Lower leg skin (tissue), 3 donors: ENCODE measurements around the gene LMNB1.

Source experiments
- POLR2A ChIP-seq, 2 donors: fragments of 450-650 bp; IDR thresholded peaks; one replicate each; pipeline ENCODE4 v1.6.1; 2016 to 2017; ENCODE audit warnings: antibody characterized with exemption in 2 of 2, mild to moderate bottlenecking in 1 of 2, moderate library complexity in 1 of 2
- TF ChIP-seq, protein P1 (sequence below), 3 donors: fragments of 450-650 bp; IDR thresholded peaks; one replicate each; pipeline ENCODE4 v1.5.1; 2016; ENCODE audit warnings: antibody characterized with exemption in 3 of 3, mild to moderate bottlenecking in 3 of 3, moderate library complexity in 2 of 3

DNA sequence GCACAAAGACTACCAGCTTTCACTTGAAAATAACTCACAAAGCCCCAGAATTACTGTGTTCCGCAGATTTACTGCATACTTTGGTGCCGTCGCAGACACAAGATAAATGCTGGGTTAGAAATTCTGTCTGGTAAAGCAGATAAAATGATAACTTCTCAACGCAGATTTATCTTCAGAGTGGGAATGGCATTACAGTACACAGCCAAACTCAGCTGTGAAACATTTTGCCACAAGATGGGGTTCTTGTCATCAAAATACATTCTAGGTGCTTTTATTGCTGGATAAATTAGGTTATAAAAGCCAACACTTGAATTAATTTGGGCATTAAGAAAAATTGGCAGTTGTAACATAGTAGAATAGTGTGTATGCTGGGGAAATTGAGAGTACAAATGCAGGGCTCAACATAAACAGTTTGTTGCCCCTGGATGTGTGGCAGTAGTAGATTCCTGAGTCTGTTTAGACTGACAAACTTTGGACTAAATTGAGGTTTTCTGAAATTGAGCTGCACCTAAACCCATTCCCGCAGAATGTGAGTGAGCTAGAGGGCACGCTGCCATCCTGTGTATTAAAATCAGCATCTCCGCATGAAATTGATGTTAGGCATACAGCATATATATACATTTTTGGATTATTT is 61.1 kb downstream of the LMNB1 start:
- TF ChIP-seq POLR2A (IDR thresholded peaks at IDR 0.05), result no peak
- TF ChIP-seq, protein P1, sequence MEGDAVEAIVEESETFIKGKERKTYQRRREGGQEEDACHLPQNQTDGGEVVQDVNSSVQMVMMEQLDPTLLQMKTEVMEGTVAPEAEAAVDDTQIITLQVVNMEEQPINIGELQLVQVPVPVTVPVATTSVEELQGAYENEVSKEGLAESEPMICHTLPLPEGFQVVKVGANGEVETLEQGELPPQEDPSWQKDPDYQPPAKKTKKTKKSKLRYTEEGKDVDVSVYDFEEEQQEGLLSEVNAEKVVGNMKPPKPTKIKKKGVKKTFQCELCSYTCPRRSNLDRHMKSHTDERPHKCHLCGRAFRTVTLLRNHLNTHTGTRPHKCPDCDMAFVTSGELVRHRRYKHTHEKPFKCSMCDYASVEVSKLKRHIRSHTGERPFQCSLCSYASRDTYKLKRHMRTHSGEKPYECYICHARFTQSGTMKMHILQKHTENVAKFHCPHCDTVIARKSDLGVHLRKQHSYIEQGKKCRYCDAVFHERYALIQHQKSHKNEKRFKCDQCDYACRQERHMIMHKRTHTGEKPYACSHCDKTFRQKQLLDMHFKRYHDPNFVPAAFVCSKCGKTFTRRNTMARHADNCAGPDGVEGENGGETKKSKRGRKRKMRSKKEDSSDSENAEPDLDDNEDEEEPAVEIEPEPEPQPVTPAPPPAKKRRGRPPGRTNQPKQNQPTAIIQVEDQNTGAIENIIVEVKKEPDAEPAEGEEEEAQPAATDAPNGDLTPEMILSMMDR (IDR thresholded peaks at IDR 0.05), result no peak
